Measurements from ENCODE around the gene FAH.
A peak's percentile ranks its signal among the peaks of the same experiment; 100 is the strongest.
"Not testable (repeated sequence)": the region's sequence is repeated elsewhere in the genome, so short reads cannot be mapped to it uniquely, and the experiment has no call there.

Gene FAH

DNA sequence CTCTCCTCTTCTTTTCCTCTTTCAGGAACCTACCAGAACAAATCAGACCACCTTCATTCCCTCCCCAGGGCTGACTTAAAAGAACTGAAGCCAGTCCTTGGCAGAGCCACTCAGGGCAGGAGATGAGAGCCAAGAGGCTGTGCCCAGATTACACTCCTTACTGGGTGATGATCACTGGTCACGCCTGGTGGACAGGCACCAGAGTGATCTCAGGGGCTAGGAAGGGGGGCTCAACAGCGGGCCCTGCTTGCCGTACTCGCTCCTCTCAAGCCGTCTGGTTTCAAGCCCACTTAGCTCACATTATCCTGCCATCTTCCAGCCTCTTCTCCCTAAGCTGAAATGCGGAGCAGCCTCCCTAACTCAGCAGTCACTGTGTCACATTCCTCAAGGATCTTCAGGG lies 1.7 kb upstream of the FAH start:
- no peak for DNase-seq (ENCODE audit: low read depth in 1 of 2, low spot score in 1 of 2)

DNA sequence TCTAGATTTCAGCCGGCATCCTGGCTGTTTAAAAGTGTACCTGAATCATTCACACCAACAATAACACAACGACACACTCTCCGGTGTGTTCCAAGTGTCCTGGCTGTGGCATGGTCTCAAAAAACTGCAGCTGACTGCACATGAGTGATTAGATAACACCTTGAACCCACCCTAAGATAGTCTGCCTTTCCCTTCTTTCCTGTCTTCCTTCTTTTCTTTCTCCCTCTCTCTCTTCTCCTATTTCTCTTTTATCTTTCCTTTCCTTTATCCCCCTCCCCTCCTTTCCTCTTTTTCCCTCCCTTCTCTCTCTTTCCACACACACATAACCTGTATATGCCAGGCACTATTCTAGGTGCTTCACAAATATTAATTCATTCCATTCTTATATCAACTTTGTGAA lies 1.2 kb upstream of the FAH start:
- DNase-seq (ENCODE audit: low read depth in 1 of 2, low spot score in 1 of 2) = no peak

GRCh38 chr15:80152180-80152895 lies 461 bp upstream of the FAH start:
- DNase-seq (ENCODE audit: low read depth in 1 of 2, low spot score in 1 of 2) = peak; percentile 76 to 83

- DNase-seq (ENCODE audit: low read depth in 1 of 2, low spot score in 1 of 2) = no peak
Observed at GRCh38 chr15:80153900-80154299, 1.1 kb downstream of the FAH start.

- no peak for DNase-seq (ENCODE audit: low read depth in 1 of 2, low spot score in 1 of 2)
Observed at GRCh38 chr15:80154336-80154735, 1.5 kb downstream of the FAH start.

DNA sequence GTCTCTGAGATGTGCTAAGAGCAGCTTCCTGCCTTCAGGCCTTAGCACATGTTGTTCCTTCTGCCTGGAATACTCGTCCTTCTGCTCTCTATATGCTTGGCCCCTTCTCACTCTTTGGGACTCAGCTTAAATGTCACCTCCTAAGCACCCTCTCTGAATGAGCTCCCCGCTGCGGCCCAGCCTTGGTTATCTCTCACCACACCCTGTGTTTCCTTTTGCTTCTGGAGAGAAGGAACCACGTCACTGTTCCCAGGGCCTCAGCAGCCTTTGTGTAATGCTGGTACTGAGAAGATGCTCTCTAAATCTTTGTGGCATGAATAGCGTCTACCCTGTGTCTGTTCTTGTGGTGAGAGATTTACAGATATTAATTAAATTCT lies 2.2 kb downstream of the FAH start:
- DNase-seq (ENCODE audit: low read depth in 1 of 2, low spot score in 1 of 2) = no peak

DNA sequence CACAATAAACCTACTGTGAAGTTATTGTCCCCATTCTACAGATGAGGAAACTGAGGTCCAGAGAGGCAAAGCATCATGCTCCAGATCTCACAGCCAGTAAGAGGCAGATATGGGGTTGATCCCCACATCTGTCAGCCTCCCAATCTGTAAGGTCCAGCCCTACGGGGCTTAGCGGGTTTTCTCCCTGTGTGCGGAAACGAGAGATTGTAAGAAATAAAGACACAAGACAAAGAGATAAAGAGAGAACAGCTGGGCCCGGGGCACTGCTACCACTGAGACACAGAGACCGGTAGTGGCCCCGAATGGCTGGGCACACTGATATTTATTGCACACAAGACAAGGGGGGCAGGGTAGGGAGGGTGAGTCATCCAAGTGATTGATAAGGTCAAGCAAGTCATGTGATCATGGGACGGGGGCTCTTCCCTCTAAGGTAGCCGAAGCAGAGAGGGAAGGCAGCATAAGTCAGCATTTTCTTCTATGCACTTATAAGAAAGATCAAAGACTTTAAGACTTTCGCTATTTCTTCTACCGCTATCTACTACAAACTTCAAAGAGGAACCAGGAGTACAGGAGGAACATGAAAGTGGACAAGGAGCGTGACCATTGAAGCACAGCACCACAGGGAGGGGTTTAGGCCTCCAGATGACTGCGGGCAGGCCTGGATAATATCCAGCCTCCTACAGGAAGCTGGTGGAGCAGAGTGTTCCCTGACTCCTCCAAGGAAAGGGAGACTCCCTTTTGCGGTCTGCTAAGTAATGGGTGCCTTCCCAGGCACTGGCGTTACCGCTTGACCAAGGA lies 2.8 kb downstream of the FAH start:
- DNase-seq (ENCODE audit: low read depth in 1 of 2, low spot score in 1 of 2) = not testable (repeated sequence)

DNA sequence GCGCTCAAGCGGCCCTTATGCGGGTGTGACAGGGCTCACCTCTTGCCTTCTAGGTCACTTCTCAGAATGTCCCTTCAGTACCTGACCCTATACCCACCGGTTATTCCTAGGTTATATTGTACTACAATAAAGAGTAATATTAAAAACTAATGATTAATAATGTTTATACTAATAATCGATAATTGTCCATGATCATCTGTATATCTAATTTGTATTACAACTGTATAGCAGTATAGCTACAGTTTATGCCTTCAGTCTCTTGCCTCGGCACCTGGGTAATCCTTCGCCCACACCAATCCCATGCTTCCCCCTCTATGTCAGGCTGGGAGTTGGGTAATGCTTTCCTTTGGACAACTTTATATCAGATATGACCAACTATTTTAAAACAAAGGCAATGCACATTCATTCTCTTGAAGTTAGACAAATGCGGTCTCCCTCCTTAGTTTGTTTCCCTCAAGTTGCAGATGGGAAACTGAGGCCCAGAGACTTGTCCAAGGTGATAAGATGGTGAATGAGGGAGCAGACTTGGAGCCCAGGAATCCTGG lies 3.4 kb downstream of the FAH start:
- DNase-seq (ENCODE audit: low read depth in 1 of 2, low spot score in 1 of 2) = no peak

- DNase-seq (ENCODE audit: low read depth in 1 of 2, low spot score in 1 of 2) = no peak
Observed at GRCh38 chr15:80157215-80157614, 4.4 kb downstream of the FAH start.

- no peak for DNase-seq (ENCODE audit: low read depth in 1 of 2, low spot score in 1 of 2)
Observed at GRCh38 chr15:80159301-80159700, 6.5 kb downstream of the FAH start.

DNA sequence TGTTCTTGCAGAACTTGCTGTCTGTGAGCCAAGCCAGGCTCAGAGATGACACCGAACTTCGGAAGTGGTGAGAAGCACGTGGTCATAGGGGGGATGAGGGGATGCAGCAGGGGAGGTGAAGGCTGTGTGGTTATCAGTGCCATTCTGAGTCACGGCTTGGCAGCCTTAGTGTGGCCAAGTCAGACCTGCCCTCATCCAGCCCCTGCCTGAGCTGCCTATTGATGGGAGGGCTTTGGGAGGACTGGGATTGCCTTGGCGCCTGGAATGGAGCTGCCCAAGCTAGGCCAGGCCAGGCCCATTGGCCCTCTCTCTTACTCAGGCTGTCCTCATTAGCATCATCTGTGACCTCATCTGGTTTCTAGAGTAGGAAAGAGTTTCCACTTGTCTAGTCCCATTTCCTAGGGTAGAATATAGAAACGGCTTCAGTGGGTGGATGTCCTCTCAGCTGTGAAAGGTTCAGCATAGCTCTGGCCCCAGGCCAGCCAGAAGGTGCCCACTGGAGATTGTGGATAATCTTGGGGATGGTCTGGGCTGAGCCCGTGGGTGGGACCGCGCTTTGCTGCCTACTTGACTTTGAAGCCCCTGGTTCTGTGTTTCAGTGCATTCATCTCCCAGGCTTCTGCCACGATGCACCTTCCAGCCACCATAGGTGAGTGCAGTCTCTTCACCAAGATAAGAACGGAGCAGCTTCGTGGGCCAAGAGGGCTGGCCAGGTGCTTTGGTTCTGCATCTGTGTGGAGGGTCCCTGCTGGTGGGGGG lies 7.2 kb downstream of the FAH start:
- no peak for DNase-seq (ENCODE audit: low read depth in 1 of 2, low spot score in 1 of 2)

GRCh38 chr15:80160570-80161156 lies 7.9 kb downstream of the FAH start:
- DNase-seq (ENCODE audit: low read depth in 1 of 2, low spot score in 1 of 2) = no peak

- no peak for DNase-seq (ENCODE audit: low read depth in 1 of 2, low spot score in 1 of 2)
Observed at GRCh38 chr15:80161468-80162016, 8.7 kb downstream of the FAH start.

- no peak for DNase-seq (ENCODE audit: low read depth in 1 of 2, low spot score in 1 of 2)
Observed at GRCh38 chr15:80162059-80162554, 9.3 kb downstream of the FAH start.

GRCh38 chr15:80163217-80163616 lies 10.4 kb downstream of the FAH start:
- no peak for DNase-seq (ENCODE audit: low read depth in 1 of 2, low spot score in 1 of 2)

DNA sequence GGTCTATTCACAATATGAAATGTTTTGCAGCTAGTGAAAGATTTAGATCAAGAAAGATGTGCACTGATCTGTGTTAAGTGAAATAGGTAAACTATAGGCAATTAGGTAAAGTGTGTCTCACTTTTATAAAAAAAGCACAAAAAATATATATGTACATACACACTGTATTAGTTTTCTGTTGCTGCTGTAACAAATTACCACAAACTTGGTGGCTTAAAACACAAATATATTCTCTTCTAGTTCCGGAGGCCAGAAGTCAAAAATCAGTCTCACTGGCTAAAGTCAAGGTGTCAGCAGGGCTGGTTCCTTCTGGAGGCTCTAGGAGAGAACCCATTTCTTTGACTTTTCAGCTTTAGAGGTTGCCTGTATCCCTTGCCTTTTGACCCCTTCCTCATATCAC lies 11.1 kb downstream of the FAH start:
- no peak for DNase-seq (ENCODE audit: low read depth in 1 of 2, low spot score in 1 of 2)

- no peak for DNase-seq (ENCODE audit: low read depth in 1 of 2, low spot score in 1 of 2)
Observed at GRCh38 chr15:80167936-80168335, 15.1 kb downstream of the FAH start.

- no peak for DNase-seq (ENCODE audit: low read depth in 1 of 2, low spot score in 1 of 2)
Observed at GRCh38 chr15:80168421-80168820, 15.6 kb downstream of the FAH start.

GRCh38 chr15:80169768-80170357 lies 17.1 kb downstream of the FAH start:
- DNase-seq (ENCODE audit: low read depth in 1 of 2, low spot score in 1 of 2) = no peak

- no peak for DNase-seq (ENCODE audit: low read depth in 1 of 2, low spot score in 1 of 2)
Observed at GRCh38 chr15:80170596-80170995, 17.8 kb downstream of the FAH start.

All from stimulated activated CD4-positive, alpha-beta T cell treated with anti-CD3 and anti-CD28 coated beads, Interleukin-15, amount 100 ng/mL, for 1 hour (primary cell).